K562 (cell line): ENCODE data around the gene ABHD16B. TPM values are rescaled to one million over a fixed set of nuclear protein-coding genes. Genes with fewer than 3 reads are reported as not detected.

Experiments
- ATF1 ChIP-seq, 2 experiments: fragments of 450-650 bp in 1 of 2; IDR thresholded peaks; 2 replicates each; pipeline ENCODE4 v1.6.1; 2016; ENCODE audit warnings: missing compliant biosample characterization in 1 of 2, missing genetic modification characterization in 1 of 2
- CHD2 ChIP-seq: IDR thresholded peaks from 2 replicates; pipeline ENCODE4 v1.6.1; 2011; ENCODE audit warnings: low read depth, low read length
- CHD4 ChIP-seq: fragments of 200-600 bp; sonication (generic); IDR thresholded peaks from 3 replicates; pipeline ENCODE4 v1.6.1; 2012; ENCODE audit warnings: low read depth, mild to moderate bottlenecking, mixed read lengths, low read length, inconsistent platforms; ENCODE audit not compliant: insufficient read depth, insufficient replicate concordance, poor library complexity, severe bottlenecking
- CXXC5 ChIP-seq: fragments of 250-450 bp; sonication (Bioruptor Pico); IDR thresholded peaks from 2 replicates; pipeline ENCODE4 v1.8.0; 2022; ENCODE audit warnings: inconsistent platforms, mild to moderate bottlenecking, moderate library complexity
- ETV6 ChIP-seq, 3 experiments: fragments of 150-350 bp in 1 of 3; sonication (generic) in 1 of 3; formaldehyde crosslinking in 1 of 3; IDR thresholded peaks; 2 replicates each; pipeline versions ENCODE4 v1.6.1 to v1.8.0; 2014 to 2022; ENCODE audit warnings: borderline replicate concordance in 2 of 3, low read depth in 2 of 3, antibody characterized with exemption in 1 of 3, low read length in 1 of 3, mild to moderate bottlenecking in 1 of 3, missing genetic modification reagents in 1 of 3
- HNRNPH1 ChIP-seq: fragments of 200-400 bp; formaldehyde crosslinking; optimal IDR thresholded peaks from 2 replicates; pipeline ENCODE3; 2017; ENCODE audit warnings: low read depth, mild to moderate bottlenecking, low read length, moderate library complexity
- JUN ChIP-seq, 2 experiments: sonication (generic) in 1 of 2; formaldehyde crosslinking in 1 of 2; IDR thresholded peaks; 2 replicates each; pipeline versions ENCODE4 v1.6.1 to v1.8.0; 2012 to 2022; ENCODE audit warnings: borderline replicate concordance in 2 of 2, mild to moderate bottlenecking in 2 of 2, improper control_type of control experiment in 1 of 2, low read depth in 1 of 2, low read length in 1 of 2, missing genetic modification reagents in 1 of 2
- KDM2B ChIP-seq: fragments of 250-450 bp; sonication (Bioruptor Pico); IDR thresholded peaks from 2 replicates; pipeline ENCODE4 v1.8.0; 2021; ENCODE audit warnings: mild to moderate bottlenecking, moderate library complexity
- LEF1 ChIP-seq: fragments of 450-650 bp; IDR thresholded peaks from 2 replicates; pipeline ENCODE4 v1.6.1; 2016; ENCODE audit warnings: mild to moderate bottlenecking
- NR3C1 ChIP-seq: sonication (generic); formaldehyde crosslinking; IDR thresholded peaks from 2 replicates; pipeline ENCODE4 v1.8.1; 2022; ENCODE audit warnings: missing genetic modification reagents
- PHF21A ChIP-seq: fragments of 450-650 bp; IDR thresholded peaks from 2 replicates; pipeline ENCODE4 v1.6.1; 2017; ENCODE audit warnings: low read depth, borderline replicate concordance
- POLR2AphosphoS2 ChIP-seq: IDR thresholded peaks from 2 replicates; pipeline ENCODE4 v1.6.1; 2012; ENCODE audit warnings: low read length, improper control_type of control experiment
- PRPF4 ChIP-seq: fragments of 200-400 bp; formaldehyde crosslinking; IDR thresholded peaks from one replicate; pipeline ENCODE4 v1.6.1; 2017; ENCODE audit warnings: low read length, low read depth, mild to moderate bottlenecking; ENCODE audit not compliant: insufficient read depth, poor library complexity, severe bottlenecking
- RBM39 ChIP-seq: fragments of 200-400 bp; formaldehyde crosslinking; optimal IDR thresholded peaks from 2 replicates; pipeline ENCODE3; 2018; ENCODE audit warnings: low read depth, low read length
- SMAD3 ChIP-seq: fragments of 450-650 bp; formaldehyde crosslinking; conservative IDR thresholded peaks from 2 replicates; pipeline ENCODE4 v1.4.0; 2020; ENCODE audit warnings: mild to moderate bottlenecking
- SRF ChIP-seq, 2 experiments: fragments of 250-450, 450-650 bp in 1 of 2; sonication (Bioruptor Pico) in 1 of 2; sonication (generic) in 1 of 2; formaldehyde crosslinking; IDR thresholded peaks; 2 replicates each; pipeline versions ENCODE4 v1.5.0 to v1.5.1; 2020 to 2022; ENCODE audit warnings: mild to moderate bottlenecking in 1 of 2, missing genetic modification reagents in 1 of 2
- TAF15 ChIP-seq: fragments of 200-400 bp; formaldehyde crosslinking; IDR thresholded peaks from 2 replicates; pipeline ENCODE4 v1.6.1; 2017; ENCODE audit warnings: mild to moderate bottlenecking, low read depth, low read length, moderate library complexity
- TEAD4 ChIP-seq, 2 experiments: sonication (generic) in 1 of 2; formaldehyde crosslinking in 1 of 2; IDR thresholded peaks; 2 replicates each; pipeline versions ENCODE4 v1.6.1 to v1.8.0; 2012 to 2022; ENCODE audit warnings: borderline replicate concordance in 1 of 2, inconsistent platforms in 1 of 2, low read length in 1 of 2, mild to moderate bottlenecking in 1 of 2, missing genetic modification reagents in 1 of 2
- ZBTB17 ChIP-seq: fragments of 450-650 bp; formaldehyde crosslinking; IDR thresholded peaks from 2 replicates; pipeline ENCODE4 v1.4.0; 2020; ENCODE audit warnings: mild to moderate bottlenecking
- ZNF354B ChIP-seq: fragments of 250-450 bp; sonication (Bioruptor Pico); IDR thresholded peaks from 2 replicates; pipeline ENCODE4 v1.4.0; 2020
- ZNF431 ChIP-seq: sonication (generic); formaldehyde crosslinking; IDR thresholded peaks from 2 replicates; pipeline ENCODE4 v1.8.0; 2022; ENCODE audit warnings: mild to moderate bottlenecking, missing genetic modification reagents
- ZNF644 ChIP-seq: fragments of 200-800 bp; sonication (Bioruptor generic); IDR thresholded peaks from 2 replicates; pipeline ENCODE4 v1.6.1; 2016; ENCODE audit warnings: low read depth, missing genetic modification characterization, missing compliant biosample characterization
- ZNF717 ChIP-seq: fragments of 250-450 bp; sonication (Bioruptor Pico); IDR thresholded peaks from 2 replicates; pipeline ENCODE4 v1.5.0; 2021
- polyA plus RNA-seq, 8 experiments: library from polyadenylated mRNA; depleted of rRNA in 4 of 8; stranded (reverse) in 5 of 8; unstranded in 3 of 8; fragments of >200 nt; fragmentation: Nextera tagmentation in 2 of 8; fragmentation: Illumina TruSeq in 1 of 8; extraction: Ambion mirVana in 2 of 8; extraction: Trizol in 1 of 8; gene quantifications; 2 replicates each; pipeline versions ENCODE4 v1.2.1 to v1.2.3, GENCODE V29; 2011 to 2014; ENCODE audit warnings: inconsistent platforms in 1 of 8, missing spikeins in 1 of 8
- total RNA-seq, 7 experiments: library from RNA; depleted of rRNA in 6 of 7; stranded (reverse); fragments of >200 nt in 6 of 7; fragmentation: Illumina TruSeq in 2 of 7; extraction: Trizol in 2 of 7; gene quantifications; 2 replicates each; pipeline versions ENCODE4 v1.2.1 to v1.2.3, GENCODE V29; 2011 to 2021; ENCODE audit warnings: low replicate concordance in 1 of 7
- TF ChIP-seq, protein P1 (sequence below): sonication (generic); formaldehyde crosslinking; IDR thresholded peaks from 2 replicates; pipeline ENCODE4 v1.8.1; 2023; ENCODE audit warnings: mild to moderate bottlenecking, missing genetic modification reagents
- TF ChIP-seq, protein P2 (sequence below): sonication (generic); formaldehyde crosslinking; IDR thresholded peaks from 2 replicates; pipeline ENCODE4 v1.9.0; 2022; ENCODE audit warnings: mild to moderate bottlenecking, missing genetic modification reagents
- TF ChIP-seq, protein P3 (sequence below): fragments of 450-650 bp; formaldehyde crosslinking; IDR thresholded peaks from 2 replicates; pipeline ENCODE4 v1.4.0; 2022; ENCODE audit warnings: mild to moderate bottlenecking, moderate library complexity

The ABHD16B gene
- total and polyA plus RNA-seq, 9 of the 15 experiments (the other 6 are each of a cell fraction or from before 2014, with no cell fraction given) = not detected

DNA sequence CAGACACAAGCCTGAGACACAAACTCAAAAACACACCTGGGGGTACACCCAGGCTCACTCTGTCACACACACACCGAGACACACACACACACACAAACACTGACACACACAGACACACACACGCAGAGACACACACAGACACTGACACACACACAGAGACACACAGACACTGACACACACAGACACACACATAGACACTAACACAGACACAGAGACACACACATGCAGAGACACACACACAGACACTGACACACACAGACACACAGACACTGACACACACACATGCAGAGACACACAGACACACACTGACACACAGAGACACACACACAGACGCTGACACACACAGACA is 14.4 kb upstream of the ABHD16B start (continued):
- TF ChIP-seq POLR2AphosphoS2 (no peak), ETV6 (IDR thresholded peaks at IDR 0.05; ENCODE audit: borderline replicate concordance in 1 of 2, low read depth in 2 of 2, low read length in 1 of 2) (no peak), ETV6 (CRISPR knock-in tag; IDR thresholded peaks at IDR 0.05; ENCODE audit: borderline replicate concordance) (no peak), HNRNPH1 (no peak), ZNF431 (no peak), ZNF644 (tag) (no peak), ZNF354B (CRISPR knock-in tag) (no peak), ZBTB17 (no peak), TEAD4 (IDR thresholded peaks at IDR 0.05; ENCODE audit: low read length) (no peak), TEAD4 (CRISPR knock-in tag; IDR thresholded peaks at IDR 0.05; ENCODE audit: borderline replicate concordance) (no peak), SMAD3 (no peak), LEF1 (0 out of 2 replicates have a peak, but pooled peaks have one; percentile 14), ZNF717 (no peak), NR3C1 (no peak), ATF1 (CRISPR knock-in tag; IDR thresholded peaks at IDR 0.05) (no peak), ATF1 (tag; IDR thresholded peaks at IDR 0.05) (no peak), PRPF4 (no peak), KDM2B (no peak), PHF21A (peak; percentile 35; the same call in 1 of the 2 replicates), CHD2 (no peak), SRF (CRISPR knock-in tag; IDR thresholded peaks at IDR 0.05) (no peak), CXXC5 (CRISPR knock-in tag) (no peak), RBM39 (no peak), CHD4 (no peak), JUN (IDR thresholded peaks at IDR 0.05; ENCODE audit: borderline replicate concordance, low read depth, low read length) (no peak), JUN (CRISPR knock-in tag; IDR thresholded peaks at IDR 0.05; ENCODE audit: borderline replicate concordance) (no peak), TAF15 (no peak)
- TF ChIP-seq, protein P1, sequence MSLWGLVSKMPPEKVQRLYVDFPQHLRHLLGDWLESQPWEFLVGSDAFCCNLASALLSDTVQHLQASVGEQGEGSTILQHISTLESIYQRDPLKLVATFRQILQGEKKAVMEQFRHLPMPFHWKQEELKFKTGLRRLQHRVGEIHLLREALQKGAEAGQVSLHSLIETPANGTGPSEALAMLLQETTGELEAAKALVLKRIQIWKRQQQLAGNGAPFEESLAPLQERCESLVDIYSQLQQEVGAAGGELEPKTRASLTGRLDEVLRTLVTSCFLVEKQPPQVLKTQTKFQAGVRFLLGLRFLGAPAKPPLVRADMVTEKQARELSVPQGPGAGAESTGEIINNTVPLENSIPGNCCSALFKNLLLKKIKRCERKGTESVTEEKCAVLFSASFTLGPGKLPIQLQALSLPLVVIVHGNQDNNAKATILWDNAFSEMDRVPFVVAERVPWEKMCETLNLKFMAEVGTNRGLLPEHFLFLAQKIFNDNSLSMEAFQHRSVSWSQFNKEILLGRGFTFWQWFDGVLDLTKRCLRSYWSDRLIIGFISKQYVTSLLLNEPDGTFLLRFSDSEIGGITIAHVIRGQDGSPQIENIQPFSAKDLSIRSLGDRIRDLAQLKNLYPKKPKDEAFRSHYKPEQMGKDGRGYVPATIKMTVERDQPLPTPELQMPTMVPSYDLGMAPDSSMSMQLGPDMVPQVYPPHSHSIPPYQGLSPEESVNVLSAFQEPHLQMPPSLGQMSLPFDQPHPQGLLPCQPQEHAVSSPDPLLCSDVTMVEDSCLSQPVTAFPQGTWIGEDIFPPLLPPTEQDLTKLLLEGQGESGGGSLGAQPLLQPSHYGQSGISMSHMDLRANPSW (CRISPR knock-in tag) = no peak
- TF ChIP-seq, protein P2, sequence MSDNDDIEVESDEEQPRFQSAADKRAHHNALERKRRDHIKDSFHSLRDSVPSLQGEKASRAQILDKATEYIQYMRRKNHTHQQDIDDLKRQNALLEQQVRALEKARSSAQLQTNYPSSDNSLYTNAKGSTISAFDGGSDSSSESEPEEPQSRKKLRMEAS = no peak
- TF ChIP-seq, protein P3, sequence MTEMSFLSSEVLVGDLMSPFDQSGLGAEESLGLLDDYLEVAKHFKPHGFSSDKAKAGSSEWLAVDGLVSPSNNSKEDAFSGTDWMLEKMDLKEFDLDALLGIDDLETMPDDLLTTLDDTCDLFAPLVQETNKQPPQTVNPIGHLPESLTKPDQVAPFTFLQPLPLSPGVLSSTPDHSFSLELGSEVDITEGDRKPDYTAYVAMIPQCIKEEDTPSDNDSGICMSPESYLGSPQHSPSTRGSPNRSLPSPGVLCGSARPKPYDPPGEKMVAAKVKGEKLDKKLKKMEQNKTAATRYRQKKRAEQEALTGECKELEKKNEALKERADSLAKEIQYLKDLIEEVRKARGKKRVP (CRISPR knock-in tag) = no peak
